Osteocyte (in vitro differentiated cells): Measurements from ENCODE around the gene PDGFA. TPM values are rescaled to one million over a fixed set of nuclear protein-coding genes. Genes with fewer than 3 reads are reported as not detected.
A peak's percentile ranks its signal among the peaks of the same experiment; 100 is the strongest.

Experiments used
- DNase-seq: peaks from one replicate; pipeline ENCODE4 v3.0.0; 2021; ENCODE audit warnings: mixed read lengths; ENCODE audit not compliant: unreplicated experiment; ENCODE audit errors: extremely low spot score
- H3K27ac Mint-ChIP-seq: one replicate; pipeline ENCODE4 v1.8.0; 2021; ENCODE audit warnings: mild to moderate bottlenecking, mixed read lengths; ENCODE audit not compliant: unreplicated experiment
- H3K27me3 Mint-ChIP-seq: one replicate; pipeline ENCODE4 v1.8.0; 2021; ENCODE audit warnings: mixed read lengths; ENCODE audit not compliant: unreplicated experiment
- H3K36me3 Mint-ChIP-seq: one replicate; pipeline ENCODE4 v1.8.0; 2021; ENCODE audit warnings: mixed read lengths; ENCODE audit not compliant: unreplicated experiment
- H3K4me1 Mint-ChIP-seq: one replicate; pipeline ENCODE4 v1.8.0; 2021; ENCODE audit warnings: mixed read lengths; ENCODE audit not compliant: unreplicated experiment
- H3K4me3 Mint-ChIP-seq: one replicate; pipeline ENCODE4 v1.8.0; 2021; ENCODE audit warnings: mild to moderate bottlenecking, moderate library complexity, mixed read lengths; ENCODE audit not compliant: unreplicated experiment
- H3K9me3 Mint-ChIP-seq: one replicate; pipeline ENCODE4 v1.8.0; 2021; ENCODE audit warnings: mixed read lengths; ENCODE audit not compliant: unreplicated experiment
- total RNA-seq: library from RNA; stranded (reverse); gene quantifications from 2 replicates; pipeline ENCODE4 v1.2.1, GENCODE V29; 2021
- TF ChIP-seq, protein P1 (sequence below): fragments of 200-600 bp; sonication (generic); IDR thresholded peaks from 2 replicates; pipeline ENCODE4 v1.5.0; 2021; ENCODE audit warnings: antibody characterized with exemption, mild to moderate bottlenecking, moderate library complexity

PDGFA gene
- total RNA-seq, 1 donor from 2014 or later, result 93.6 TPM

DNA sequence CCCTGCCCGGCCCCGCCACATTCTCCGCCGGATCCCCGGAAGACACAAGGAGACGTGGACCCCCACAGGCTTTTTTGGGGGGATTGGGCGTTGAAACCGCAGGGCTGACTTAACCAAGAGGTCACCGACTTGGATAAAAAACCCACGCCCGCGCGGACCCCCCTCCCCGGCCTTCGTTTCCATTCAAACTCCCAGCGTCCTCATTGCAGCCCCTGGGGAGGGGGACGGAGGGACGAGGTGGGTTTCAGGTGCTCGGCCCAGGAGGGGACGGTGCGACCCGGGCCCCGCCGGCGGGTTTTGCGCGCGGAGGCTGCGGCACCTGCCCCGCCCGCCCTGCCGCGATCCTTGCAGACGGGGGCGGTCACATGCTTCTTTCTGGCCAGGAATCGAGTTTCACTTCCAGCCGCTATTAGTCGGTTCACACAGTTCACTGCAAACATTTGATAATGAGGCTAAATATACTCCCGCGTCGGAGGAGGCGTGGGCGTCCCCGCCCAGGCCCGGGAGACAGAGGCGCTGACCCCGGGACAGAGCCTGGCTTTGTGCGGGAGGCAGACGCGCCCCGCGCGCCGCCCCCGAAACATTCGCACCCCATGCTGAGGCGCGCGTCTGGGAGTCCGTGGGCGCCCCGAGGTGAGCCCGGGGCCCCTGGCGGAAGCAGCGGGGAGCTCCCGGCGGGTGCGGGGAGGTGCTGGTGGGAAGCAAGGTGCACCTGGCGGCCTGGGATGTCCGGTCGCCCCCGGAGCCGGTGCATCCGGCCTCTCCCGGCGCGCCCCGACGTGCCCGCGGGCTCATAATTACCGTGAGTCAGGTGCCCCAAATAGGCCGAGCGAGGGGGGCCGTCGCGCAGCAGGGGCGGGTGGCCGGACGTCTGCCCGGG, 2.7 kb upstream of the PDGFA start:
- H3K4me1 Mint-ChIP-seq, result peaks cover 14% of the 10 kb centered on the region
- peak overlapping the region; percentile 55 for H3K4me3 Mint-ChIP-seq
- H3K27ac Mint-ChIP-seq, result no peak overlapping the region
- H3K27me3 Mint-ChIP-seq, result no peaks in the 10 kb centered on the region
- DNase-seq, result no peak
- TF ChIP-seq, protein P1, sequence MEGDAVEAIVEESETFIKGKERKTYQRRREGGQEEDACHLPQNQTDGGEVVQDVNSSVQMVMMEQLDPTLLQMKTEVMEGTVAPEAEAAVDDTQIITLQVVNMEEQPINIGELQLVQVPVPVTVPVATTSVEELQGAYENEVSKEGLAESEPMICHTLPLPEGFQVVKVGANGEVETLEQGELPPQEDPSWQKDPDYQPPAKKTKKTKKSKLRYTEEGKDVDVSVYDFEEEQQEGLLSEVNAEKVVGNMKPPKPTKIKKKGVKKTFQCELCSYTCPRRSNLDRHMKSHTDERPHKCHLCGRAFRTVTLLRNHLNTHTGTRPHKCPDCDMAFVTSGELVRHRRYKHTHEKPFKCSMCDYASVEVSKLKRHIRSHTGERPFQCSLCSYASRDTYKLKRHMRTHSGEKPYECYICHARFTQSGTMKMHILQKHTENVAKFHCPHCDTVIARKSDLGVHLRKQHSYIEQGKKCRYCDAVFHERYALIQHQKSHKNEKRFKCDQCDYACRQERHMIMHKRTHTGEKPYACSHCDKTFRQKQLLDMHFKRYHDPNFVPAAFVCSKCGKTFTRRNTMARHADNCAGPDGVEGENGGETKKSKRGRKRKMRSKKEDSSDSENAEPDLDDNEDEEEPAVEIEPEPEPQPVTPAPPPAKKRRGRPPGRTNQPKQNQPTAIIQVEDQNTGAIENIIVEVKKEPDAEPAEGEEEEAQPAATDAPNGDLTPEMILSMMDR, result no peak
- no peaks in the 10 kb centered on the region for H3K36me3 Mint-ChIP-seq
- no peaks in the 10 kb centered on the region for H3K9me3 Mint-ChIP-seq

DNA sequence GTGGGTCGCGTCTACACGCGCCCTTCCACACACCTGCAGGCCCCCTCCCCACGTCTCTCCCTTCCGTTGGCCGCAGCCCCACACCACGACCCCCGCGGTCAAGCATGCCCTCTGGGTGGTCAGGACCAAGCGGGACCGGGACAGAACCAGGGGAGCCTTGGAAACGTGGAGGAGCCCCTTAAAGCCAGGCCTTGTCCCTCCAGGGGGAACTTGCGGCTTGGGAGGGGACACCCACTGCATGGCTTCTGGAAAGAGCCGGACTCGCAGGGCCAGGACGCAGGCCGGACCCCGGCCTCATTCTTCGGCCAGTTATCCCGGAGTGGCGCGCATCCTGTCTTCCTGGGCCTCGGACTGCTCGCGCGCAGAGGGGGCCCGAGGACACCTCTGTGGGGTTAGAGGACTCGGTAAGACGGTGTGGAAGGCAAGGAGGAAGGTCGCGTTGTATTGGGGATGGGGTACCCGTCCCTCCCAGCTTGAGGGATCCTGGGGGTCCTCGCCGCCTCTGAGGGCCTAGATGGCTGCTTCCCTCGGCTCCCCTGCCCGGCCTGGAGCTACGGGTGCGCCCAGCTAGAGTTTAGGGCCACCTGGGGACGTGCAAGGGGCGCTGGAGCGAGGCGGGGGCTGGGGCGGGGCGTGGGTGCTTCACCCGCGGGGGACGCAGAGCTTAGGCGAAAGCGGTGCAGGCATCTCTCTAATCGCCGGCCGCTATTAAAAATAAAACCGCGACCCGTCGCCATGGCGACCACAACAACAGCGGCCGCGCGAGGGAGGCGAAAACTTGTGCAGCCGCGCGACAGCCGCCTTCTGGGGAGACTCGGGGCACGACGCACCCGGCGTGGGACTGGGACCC, 1.8 kb upstream of the PDGFA start:
- no peaks in the 10 kb centered on the region for H3K36me3 Mint-ChIP-seq
- no peaks in the 10 kb centered on the region for H3K27me3 Mint-ChIP-seq
- H3K4me3 Mint-ChIP-seq, result peak overlapping the region; percentile 55
- H3K27ac Mint-ChIP-seq, result no peak overlapping the region
- peaks cover 14% of the 10 kb centered on the region for H3K4me1 Mint-ChIP-seq
- TF ChIP-seq, protein P1, result no peak
- no peaks in the 10 kb centered on the region for H3K9me3 Mint-ChIP-seq
- no peak for DNase-seq

DNA sequence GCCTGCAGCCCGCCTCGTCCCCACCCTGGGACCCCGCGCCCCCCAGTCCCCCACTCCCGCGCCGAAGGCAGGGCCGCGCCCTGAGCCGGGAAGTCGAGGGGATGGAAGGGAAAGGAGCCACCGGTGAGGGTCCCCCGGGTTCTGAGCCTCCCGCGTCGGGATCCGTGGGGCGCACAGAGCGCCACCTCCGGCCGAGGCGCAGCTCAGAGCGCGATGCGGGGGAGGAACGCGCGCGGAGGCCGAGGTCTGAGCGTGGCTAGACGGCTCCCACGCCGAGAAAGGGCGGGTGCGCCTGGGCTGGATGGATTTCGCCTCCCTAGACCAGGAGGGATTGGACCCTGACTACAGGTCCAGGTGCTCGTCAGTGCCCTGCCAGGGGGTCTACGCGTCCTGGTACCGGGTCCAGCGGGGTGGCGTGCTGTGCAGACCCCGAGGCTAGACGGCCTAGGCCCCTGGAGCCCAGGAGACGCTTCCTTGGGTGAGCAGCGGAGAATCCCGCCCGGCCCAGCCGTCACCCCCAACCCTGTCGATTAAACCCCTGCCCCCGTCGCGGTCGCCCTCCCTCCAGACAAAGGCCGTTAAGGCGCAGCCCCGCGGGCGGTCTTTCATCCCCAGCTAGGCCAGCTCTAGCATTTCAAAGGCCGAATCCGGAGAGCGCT, 986 bp upstream of the PDGFA start:
- TF ChIP-seq, protein P1, result no peak
- Mint-ChIP-seq H3K27ac (no peak overlapping the region), H3K4me1 (peaks cover 18% of the 10 kb centered on the region), H3K36me3 (no peaks in the 10 kb centered on the region), H3K27me3 (no peaks in the 10 kb centered on the region), H3K9me3 (no peaks in the 10 kb centered on the region), H3K4me3 (no peak overlapping the region)
- no peak for DNase-seq

DNA sequence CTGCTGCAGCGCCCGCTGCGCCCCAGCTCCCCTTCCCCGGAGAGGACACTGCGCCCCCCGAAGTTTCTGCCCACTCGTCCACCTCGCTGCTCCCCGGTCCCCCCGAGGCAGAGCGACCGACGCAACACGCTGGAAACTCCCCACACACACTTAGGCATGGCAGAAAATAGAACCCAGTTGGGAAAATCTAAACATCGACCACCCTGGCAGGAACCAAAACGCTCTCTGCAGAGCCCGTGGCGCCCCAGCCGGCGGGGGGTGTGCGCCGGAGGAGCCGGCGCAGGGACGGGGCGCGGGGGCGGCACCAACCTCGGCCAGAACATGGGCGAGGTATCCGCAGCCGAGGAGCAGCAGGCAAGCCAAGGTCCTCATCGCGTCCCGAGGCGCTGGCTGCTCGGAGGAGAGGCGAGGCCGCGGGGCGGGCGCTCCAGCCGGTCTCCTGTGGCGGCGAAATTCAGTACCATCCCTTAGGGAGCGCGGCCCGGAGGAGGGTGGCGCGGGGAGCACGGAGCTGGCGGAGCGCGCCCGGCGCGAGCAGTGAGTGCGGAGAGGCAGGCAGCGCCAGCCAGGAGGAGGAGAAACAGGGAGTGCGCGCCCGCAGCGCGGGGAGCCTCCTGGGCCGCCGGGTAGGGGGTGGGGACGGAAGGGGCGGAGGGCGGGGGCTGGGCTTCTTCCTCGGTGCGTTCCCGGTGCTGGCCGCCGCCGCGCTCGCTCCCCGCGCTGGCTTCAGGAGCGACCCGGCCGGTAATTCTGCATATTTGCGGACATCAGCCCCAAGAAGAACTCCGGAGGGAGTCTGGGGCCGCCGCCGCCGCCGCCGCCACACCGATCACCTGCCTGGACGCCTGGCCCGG, 789 bp downstream of the PDGFA start:
- peak overlapping the region; percentile 86 for H3K4me3 Mint-ChIP-seq
- H3K9me3 Mint-ChIP-seq, result no peaks in the 10 kb centered on the region
- no peaks in the 10 kb centered on the region for H3K27me3 Mint-ChIP-seq
- TF ChIP-seq, protein P1, result no peak
- peaks cover 2% of the 10 kb centered on the region for H3K36me3 Mint-ChIP-seq
- H3K4me1 Mint-ChIP-seq, result peaks cover 35% of the 10 kb centered on the region
- DNase-seq, result no peak
- H3K27ac Mint-ChIP-seq, result peak overlapping the region; percentile 69
